Esophagus squamous epithelium (tissue), 5 donors: Measurements from ENCODE around the gene ZDHHC7. TPM values are rescaled to one million over a fixed set of nuclear protein-coding genes. Genes with fewer than 3 reads are reported as not detected.

Source experiments
- DNase-seq: peaks from one replicate; lab custom pipeline; 2025; lab: John Stamatoyannopoulos, UW
- H3K27ac ChIP-seq, 4 donors: fragments of 200-600 bp; sonication (generic); one replicate each; pipeline ENCODE4 v1.5.1; 2016 to 2019; ENCODE audit warnings: mild to moderate bottlenecking in 1 of 4
- H3K27me3 ChIP-seq, 4 donors: fragments of 200-600 bp; sonication (generic); 1 replicate in 3 of 4; 2 replicates in 1 of 4; pipeline versions ENCODE4 v1.5.1 to v1.6.0; 2017 to 2021; ENCODE audit warnings: antibody characterized with exemption in 1 of 4
- H3K36me3 ChIP-seq, 3 donors: fragments of 200-600 bp; sonication (generic); one replicate each; pipeline ENCODE4 v1.5.1; 2016 to 2019
- H3K4me1 ChIP-seq, 3 donors: fragments of 200-600 bp; sonication (generic); one replicate each; pipeline ENCODE4 v1.5.1; 2017 to 2019
- H3K4me3 ChIP-seq, 4 donors: fragments of 200-600 bp; sonication (generic); 1 replicate in 3 of 4; 2 replicates in 1 of 4; pipeline ENCODE4 v1.5.1; 2016 to 2019; ENCODE audit warnings: mild to moderate bottlenecking in 2 of 4, moderate library complexity in 1 of 4
- H3K9me3 ChIP-seq, 3 donors: fragments of 200-600 bp; sonication (generic); one replicate each; pipeline ENCODE4 v1.5.1; 2016 to 2019
- POLR2A ChIP-seq, 4 donors: fragments of 450-650 bp; IDR thresholded peaks; one replicate each; pipeline ENCODE4 v1.6.1; 2017; ENCODE audit warnings: antibody characterized with exemption in 4 of 4, mild to moderate bottlenecking in 4 of 4, moderate library complexity in 3 of 4
- WGBS, 2 donors: methylation state at CpG; one replicate each; pipeline ENCODE4 v1.1.5; 2018; 5-methylcytosine and 5-hydroxymethylcytosine counted together
- intact Hi-C: fragments of 100-400 bp; cut with DNase I; formaldehyde crosslinking; loops from one replicate; pipeline ENCODE4 v1.15.0; 2022
- total RNA-seq, 4 donors: library from RNA; depleted of rRNA; stranded (reverse); fragments of >200 nt; gene quantifications; one replicate each; pipeline ENCODE4 v1.1.0, GENCODE V29; 2016
- TF ChIP-seq, protein P1 (sequence below), 6 experiments: fragments of 450-650 bp in 4 of 6; fragments of 200-600 bp in 2 of 6; sonication (generic) in 2 of 6; IDR thresholded peaks; one replicate each; pipeline ENCODE4 v1.5.1; 2016 to 2019; ENCODE audit warnings: antibody characterized with exemption in 6 of 6, mild to moderate bottlenecking in 4 of 6, moderate library complexity in 4 of 6
- donor health status: DM: yes; HTN: yes; CAD: no.

ZDHHC7 gene
- total RNA-seq, 4 donors from 2014 or later: 31.2 to 41.2 (median 38.6) TPM

DNA sequence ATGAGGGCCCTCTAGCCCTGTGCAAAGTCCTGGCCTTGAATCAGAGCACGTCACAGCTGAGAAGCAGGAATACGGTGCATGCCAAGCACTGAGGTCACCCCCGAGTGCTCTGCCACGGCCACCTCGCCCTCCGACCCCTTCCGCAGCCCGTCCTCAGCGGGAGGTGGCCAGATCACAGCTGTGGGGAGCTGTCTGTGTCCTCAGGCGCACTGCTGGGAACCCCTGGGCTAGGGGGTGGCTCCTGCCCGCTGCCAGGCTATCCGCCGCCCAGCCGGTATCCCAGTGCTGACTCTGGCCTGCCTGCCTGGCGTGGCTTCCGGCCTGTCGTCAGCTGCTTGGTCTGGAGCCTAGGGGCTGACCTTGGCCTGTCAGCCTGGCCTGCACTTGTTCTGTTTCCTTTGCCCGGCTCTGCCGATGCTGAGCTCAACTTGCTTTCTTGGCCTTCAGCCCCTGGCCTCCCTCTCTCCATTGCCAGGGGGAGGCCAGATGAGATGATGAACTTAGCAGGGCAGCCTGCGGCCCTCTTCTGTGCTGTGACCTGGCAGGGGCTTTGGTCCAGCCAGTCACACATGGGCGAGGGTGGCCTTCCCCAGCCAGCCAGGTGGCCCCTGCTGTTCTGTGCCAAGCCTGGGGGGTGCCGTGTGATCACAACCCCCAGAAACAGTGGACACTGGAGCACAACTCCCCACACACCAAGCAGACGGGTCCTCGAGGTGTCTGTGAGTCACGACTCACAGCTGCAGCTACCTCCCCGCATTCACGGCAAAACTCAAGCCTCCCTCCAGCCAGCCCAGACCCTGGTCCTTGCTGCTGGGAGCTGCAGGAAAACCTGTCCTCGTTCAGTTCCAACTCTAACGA lies 77.3 kb downstream of the ZDHHC7 start:
- no peak for DNase-seq
- TF ChIP-seq, protein P1, sequence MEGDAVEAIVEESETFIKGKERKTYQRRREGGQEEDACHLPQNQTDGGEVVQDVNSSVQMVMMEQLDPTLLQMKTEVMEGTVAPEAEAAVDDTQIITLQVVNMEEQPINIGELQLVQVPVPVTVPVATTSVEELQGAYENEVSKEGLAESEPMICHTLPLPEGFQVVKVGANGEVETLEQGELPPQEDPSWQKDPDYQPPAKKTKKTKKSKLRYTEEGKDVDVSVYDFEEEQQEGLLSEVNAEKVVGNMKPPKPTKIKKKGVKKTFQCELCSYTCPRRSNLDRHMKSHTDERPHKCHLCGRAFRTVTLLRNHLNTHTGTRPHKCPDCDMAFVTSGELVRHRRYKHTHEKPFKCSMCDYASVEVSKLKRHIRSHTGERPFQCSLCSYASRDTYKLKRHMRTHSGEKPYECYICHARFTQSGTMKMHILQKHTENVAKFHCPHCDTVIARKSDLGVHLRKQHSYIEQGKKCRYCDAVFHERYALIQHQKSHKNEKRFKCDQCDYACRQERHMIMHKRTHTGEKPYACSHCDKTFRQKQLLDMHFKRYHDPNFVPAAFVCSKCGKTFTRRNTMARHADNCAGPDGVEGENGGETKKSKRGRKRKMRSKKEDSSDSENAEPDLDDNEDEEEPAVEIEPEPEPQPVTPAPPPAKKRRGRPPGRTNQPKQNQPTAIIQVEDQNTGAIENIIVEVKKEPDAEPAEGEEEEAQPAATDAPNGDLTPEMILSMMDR (IDR thresholded peaks at IDR 0.05): no peak
- TF ChIP-seq POLR2A (IDR thresholded peaks at IDR 0.05): no peak
- WGBS, 2 donors: 71 to 84% methylated on average over 6 to 16 of the region's 29 CpGs

DNA sequence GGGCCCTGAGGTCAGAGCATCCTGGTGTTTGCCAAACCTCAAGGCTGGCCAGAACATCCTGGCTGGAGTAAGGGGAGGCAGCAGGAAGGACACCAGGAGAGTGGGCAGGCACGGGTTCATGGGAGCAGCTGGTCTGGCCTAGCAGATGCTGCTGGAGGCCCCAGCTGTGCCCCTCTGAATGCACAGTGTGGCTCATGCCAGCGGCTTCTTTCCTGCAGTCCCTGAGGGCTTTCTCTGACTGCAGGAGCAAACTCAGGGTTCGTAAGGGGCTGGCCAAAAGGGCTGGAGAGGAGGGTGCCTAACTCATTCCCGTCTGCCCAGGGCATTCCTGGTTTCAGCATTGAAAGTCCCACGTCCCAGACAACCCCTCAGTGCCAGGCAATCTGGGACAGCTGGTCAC lies 78.7 kb downstream of the ZDHHC7 start:
- no peak for DNase-seq
- Histone ChIP-seq H3K27ac (peak overlapping the region in 1 of 4 donors; percentile 35), H3K9me3 (no peaks in the 10 kb centered on the region), H3K4me3 (no peak overlapping the region), H3K27me3 (no peaks in the 10 kb centered on the region), H3K4me1 (peaks cover 7 to 37% (median 15%) of the 10 kb centered on the region in 3 donors), H3K36me3 (no peaks in the 10 kb centered on the region)
- WGBS, 2 donors: 61 to 68% methylated on average over 4 to 5 of the region's 5 CpGs
- no peak for TF ChIP-seq POLR2A (IDR thresholded peaks at IDR 0.05)
- TF ChIP-seq, protein P1 (IDR thresholded peaks at IDR 0.05): no peak
- intact Hi-C loops: no loop called here

More for the DNA sequence above, 77.3 kb downstream of the ZDHHC7 start:
- peaks cover under 1 to 23% (median 7%) of the 10 kb centered on the region in 3 donors for H3K4me1 ChIP-seq
- peak overlapping the region in 3 of 4 donors; percentile 35 to 68 (median 62) for H3K27ac ChIP-seq
- no peaks in the 10 kb centered on the region for H3K27me3 ChIP-seq
- no peaks in the 10 kb centered on the region for H3K9me3 ChIP-seq
- H3K36me3 ChIP-seq: no peaks in the 10 kb centered on the region
- H3K4me3 ChIP-seq: no peak overlapping the region
- intact Hi-C loops: no loop called here

DNA sequence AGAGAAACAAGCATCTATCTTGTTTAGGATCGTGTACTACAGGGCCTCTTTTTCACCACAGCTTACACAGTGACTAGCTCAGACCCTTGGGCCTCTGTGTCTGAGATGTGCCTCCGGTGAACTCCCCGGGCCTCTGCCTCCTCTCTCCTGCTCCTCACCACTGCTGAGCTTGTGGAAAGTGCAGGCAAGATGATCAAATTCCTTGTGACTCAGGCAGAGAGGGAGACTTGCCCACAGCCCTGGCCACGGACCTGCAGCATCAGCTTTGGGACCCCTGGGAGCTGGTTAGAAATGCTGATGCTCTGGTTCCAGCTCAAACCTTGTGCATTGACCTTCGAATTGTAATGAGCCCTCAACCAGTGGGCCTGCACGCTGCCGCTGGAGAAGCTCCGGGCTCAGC lies 79.8 kb downstream of the ZDHHC7 start:
- TF ChIP-seq POLR2A (IDR thresholded peaks at IDR 0.05): no peak
- TF ChIP-seq, protein P1 (IDR thresholded peaks at IDR 0.05): no peak
- no peak for DNase-seq
- no peaks in the 10 kb centered on the region for H3K27me3 ChIP-seq
- WGBS, 2 donors: 86 to 99% methylated on average over 6 to 7 of the region's 8 CpGs
- peaks cover 7 to 37% (median 15%) of the 10 kb centered on the region in 3 donors for H3K4me1 ChIP-seq
- no peak overlapping the region for H3K4me3 ChIP-seq
- H3K9me3 ChIP-seq: no peaks in the 10 kb centered on the region
- H3K36me3 ChIP-seq: no peaks in the 10 kb centered on the region
- intact Hi-C loops: no loop called here
- no peak overlapping the region for H3K27ac ChIP-seq

DNA sequence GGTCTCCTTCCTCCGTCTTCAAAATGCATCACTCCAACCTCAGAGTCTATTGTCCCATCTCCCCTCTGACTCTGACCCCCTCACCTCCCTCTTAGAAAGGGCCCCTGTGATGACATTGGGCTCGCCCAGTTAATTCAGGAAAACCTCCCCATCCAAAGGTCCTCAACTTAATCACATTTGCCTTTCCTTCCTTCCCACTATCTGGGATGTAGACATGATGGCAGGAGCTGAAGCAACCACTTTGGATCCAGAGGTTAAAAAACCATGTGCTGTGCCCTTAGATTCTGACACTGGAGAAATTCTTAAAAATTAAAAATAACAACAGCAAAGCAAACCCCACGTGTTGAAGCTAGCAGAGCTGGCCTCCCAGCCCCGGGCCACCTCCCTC lies 80.2 kb downstream of the ZDHHC7 start:
- Histone ChIP-seq H3K4me1 (peaks cover 7 to 37% (median 15%) of the 10 kb centered on the region in 3 donors), H3K9me3 (no peaks in the 10 kb centered on the region), H3K27me3 (no peaks in the 10 kb centered on the region), H3K36me3 (no peaks in the 10 kb centered on the region), H3K27ac (no peak overlapping the region), H3K4me3 (no peak overlapping the region)
- TF ChIP-seq POLR2A (IDR thresholded peaks at IDR 0.05): no peak
- TF ChIP-seq, protein P1 (IDR thresholded peaks at IDR 0.05): no peak
- WGBS, 2 donors: 87 to 94% methylated on average over 4 of the region's 4 CpGs
- intact Hi-C loops: no loop called here
- no peak for DNase-seq
